Bronchial epithelial cell (primary cell): ENCODE results near the gene PCDH8. TPM values are rescaled to one million over a fixed set of nuclear protein-coding genes. Genes with fewer than 3 reads are reported as not detected.

Experiments
- DNase-seq: peaks from one replicate; pipeline ENCODE4 v3.0.0-alpha.2; 2010; ENCODE audit warnings: low read depth
- FAIRE-seq: peaks from 2 replicates; lab custom pipeline; 2011; peaks lifted over from hg19 to GRCh38; lab: Jason Lieb, UNC
- H3K27me3 ChIP-seq: 2 replicates; pipeline ENCODE4 v1.5.1; 2011; ENCODE audit warnings: low read length; ENCODE audit not compliant: control insufficient read depth, insufficient read depth
- H3K36me3 ChIP-seq: 2 replicates; pipeline ENCODE4 v1.5.1; 2011; ENCODE audit warnings: low read length; ENCODE audit not compliant: control insufficient read depth, insufficient read depth
- H3K4me3 ChIP-seq: 2 replicates; pipeline ENCODE4 v1.5.1; 2011; ENCODE audit warnings: mild to moderate bottlenecking, low read depth, low read length, control low read depth
- total RNA-seq: library from RNA; depleted of rRNA; stranded (reverse); fragments of >200 nt; gene quantifications from 2 replicates; pipeline ENCODE4 v1.2.1, GENCODE V29; 2014
- TF ChIP-seq, protein P1 (sequence below): IDR thresholded peaks from 2 replicates; pipeline ENCODE4 v1.5.1; 2011; ENCODE audit warnings: mild to moderate bottlenecking, moderate library complexity, low read length, control low read depth, inconsistent platforms; ENCODE audit not compliant: insufficient read depth, severe bottlenecking

Gene PCDH8
- total RNA-seq, 1 donor from 2014 or later: not detected

DNA sequence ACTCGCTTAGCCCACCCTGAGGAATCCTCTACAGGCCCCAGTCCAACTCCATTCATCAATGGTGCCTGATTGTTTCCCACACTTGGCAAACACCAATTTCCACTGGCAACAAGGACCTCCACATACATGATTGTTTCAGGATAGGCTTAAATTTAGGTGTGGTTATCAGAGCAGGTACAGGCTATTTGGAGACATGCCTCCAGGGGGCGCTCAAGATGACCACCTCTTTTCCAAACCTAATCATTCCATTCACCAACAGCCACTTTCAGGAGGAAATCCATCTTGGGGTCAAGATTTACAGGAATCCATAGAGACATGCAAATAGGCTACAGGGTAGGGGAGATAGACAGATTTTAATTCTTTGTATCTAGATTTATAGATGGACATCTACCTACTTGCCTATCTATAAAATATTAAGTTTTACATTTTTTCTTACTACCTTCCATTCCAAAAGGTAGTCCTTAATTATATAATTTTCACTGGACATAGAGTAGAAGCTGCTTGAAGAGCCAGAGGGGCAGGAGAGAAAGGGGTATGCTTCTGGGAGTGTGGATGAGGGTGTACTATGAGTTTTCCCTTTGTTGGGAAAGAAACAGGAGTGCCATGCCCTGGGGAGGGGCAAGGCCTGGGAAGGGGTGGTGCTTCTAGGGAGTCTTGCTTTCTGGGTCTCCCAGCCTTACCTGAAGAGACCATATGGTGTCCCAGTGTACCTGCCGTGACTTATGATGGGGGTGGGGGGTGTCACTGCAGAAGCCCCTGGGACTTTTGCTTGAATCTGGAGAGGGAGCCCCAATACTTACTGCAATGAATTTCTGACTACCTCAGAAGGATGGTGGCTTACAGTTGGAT lies 14.1 kb upstream of the PCDH8 start:
- Histone ChIP-seq H3K4me3 (no peak overlapping the region), H3K36me3 (no peaks in the 10 kb centered on the region), H3K27me3 (no peaks in the 10 kb centered on the region)
- FAIRE-seq (no peak), DNase-seq (peak; percentile 25)
- TF ChIP-seq, protein P1, sequence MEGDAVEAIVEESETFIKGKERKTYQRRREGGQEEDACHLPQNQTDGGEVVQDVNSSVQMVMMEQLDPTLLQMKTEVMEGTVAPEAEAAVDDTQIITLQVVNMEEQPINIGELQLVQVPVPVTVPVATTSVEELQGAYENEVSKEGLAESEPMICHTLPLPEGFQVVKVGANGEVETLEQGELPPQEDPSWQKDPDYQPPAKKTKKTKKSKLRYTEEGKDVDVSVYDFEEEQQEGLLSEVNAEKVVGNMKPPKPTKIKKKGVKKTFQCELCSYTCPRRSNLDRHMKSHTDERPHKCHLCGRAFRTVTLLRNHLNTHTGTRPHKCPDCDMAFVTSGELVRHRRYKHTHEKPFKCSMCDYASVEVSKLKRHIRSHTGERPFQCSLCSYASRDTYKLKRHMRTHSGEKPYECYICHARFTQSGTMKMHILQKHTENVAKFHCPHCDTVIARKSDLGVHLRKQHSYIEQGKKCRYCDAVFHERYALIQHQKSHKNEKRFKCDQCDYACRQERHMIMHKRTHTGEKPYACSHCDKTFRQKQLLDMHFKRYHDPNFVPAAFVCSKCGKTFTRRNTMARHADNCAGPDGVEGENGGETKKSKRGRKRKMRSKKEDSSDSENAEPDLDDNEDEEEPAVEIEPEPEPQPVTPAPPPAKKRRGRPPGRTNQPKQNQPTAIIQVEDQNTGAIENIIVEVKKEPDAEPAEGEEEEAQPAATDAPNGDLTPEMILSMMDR: peak; percentile 69

DNA sequence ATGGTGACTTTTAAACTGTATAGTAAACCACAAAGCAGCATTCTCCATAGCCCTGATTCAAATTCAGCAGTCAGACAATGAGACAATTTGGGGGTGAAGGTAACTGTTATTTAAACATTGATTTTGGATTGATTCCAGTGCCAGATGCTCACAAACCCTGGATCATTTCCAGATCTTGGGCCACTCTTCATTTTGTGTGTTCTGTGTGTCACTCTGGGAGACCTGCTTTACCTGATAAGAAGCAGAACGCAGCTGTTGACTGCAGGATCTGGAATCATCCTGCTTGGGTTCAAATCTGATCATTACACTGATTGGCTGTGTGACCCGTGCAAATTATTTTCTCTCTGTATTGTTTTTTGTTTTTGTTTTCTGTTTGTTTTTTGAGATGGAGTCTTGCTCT lies 4.0 kb upstream of the PCDH8 start:
- H3K27me3 ChIP-seq: peaks cover 28% of the 10 kb centered on the region
- FAIRE-seq: no peak
- no peak for DNase-seq
- no peaks in the 10 kb centered on the region for H3K36me3 ChIP-seq
- no peak overlapping the region for H3K4me3 ChIP-seq
- TF ChIP-seq, protein P1: no peak

DNA sequence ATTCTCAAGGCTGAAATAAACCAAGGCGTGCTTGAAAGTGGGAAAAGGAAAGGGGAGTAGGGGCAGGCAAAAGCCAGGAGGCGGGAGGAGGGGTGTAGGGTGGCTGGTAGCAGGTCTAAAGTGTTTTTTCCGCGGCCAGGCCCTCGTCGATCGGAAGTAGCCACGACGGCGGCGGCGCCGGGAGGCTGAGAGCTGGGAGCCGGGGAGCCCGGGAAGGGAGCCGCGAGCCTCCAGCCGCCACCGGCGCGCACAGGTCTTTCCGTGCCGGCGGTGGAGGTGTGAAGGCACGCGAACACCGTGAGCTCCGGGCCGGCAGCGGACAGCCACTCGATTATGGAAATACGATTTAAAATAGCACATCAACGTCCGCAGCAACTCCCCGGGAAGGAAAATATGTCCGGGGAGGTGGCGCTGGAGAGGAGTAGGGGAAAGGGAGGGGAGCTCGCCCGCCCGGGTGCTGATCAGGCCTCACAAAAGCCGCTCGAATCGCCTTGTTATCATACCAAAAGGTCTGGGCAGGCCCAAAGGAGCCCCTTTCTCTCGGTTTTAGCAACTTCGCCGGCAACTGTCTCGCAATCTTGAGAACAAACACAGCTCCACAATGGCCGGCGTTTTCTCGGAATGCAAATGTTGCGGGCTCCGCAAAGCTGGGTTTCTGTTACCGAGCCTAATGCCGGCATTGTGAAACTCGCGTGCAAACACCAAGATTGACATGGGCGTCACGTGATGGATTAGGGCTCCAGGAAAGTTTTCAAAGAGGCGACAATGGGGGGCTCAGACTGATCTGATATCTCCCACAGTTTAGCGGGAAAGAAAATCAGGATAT lies 2.9 kb upstream of the PCDH8 start:
- TF ChIP-seq, protein P1: no peak
- FAIRE-seq (no peak), DNase-seq (no peak)
- H3K36me3 ChIP-seq: no peaks in the 10 kb centered on the region
- peak overlapping the region; percentile 39 for H3K4me3 ChIP-seq
- peaks cover 35% of the 10 kb centered on the region for H3K27me3 ChIP-seq

DNA sequence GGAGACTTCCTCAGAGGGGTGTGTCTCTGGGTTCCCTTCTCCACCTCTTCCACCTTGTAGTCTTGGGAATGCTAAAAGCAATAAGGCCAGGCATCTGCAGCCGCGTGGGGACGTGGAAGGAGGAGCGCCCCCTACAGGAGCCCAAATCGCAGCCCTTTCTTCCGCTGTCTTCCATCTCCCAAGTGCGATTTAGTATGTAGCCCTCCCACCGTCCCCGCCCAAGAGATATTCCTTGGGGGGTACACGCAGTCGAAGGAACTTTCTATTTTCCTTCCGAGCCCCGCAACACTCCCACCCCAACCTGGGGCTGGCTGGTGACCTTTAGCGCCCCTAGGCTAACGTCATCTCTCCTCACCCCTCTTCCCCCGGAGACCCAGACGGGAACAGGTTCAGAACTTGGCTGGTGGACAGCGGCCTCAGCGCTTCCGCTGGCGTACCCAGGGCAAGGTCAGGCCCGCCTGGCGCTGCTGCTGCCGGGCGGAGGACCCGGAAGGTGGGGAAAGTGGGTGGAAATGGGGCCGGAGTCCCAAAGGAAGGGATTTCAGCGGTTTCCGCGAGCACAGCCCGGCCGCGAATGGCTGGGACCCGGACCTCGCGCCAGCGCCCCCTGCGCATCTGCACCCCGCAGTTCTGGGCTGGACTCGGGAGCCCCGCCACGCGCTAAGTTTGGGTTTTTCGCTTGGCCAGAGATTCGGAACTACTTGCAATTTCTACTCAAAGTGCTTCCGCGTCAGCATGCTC lies 2.1 kb upstream of the PCDH8 start:
- DNase-seq (peak; percentile 21), FAIRE-seq (no peak)
- Histone ChIP-seq H3K27me3 (peaks cover 41% of the 10 kb centered on the region), H3K36me3 (no peaks in the 10 kb centered on the region), H3K4me3 (peak overlapping the region; percentile 39)
- TF ChIP-seq, protein P1: no peak

DNA sequence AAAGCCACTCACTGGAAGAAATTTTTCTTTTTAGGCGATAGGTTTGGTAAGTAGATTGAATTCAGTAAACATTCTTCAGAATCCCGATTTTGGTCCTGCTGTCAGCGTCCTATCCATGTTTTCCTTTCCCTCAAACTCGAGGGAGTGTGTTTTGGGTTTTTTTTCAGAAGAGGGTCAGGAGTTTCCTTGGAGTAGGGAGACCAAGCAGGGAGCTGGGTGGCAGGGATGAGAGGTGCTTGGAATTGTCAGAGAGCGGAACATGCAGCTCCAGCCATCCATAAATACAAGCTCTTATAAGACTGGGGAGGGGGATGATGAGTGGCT lies 1.6 kb upstream of the PCDH8 start:
- Histone ChIP-seq H3K27me3 (peaks cover 47% of the 10 kb centered on the region), H3K36me3 (no peaks in the 10 kb centered on the region), H3K4me3 (no peak overlapping the region)
- TF ChIP-seq, protein P1: no peak
- no peak for DNase-seq
- FAIRE-seq: no peak
